ENCODE results near the gene SHISAL2B. TPM values are rescaled to one million over a fixed set of nuclear protein-coding genes. Genes with fewer than 3 reads are reported as not detected.

SHISAL2B gene
- total RNA-seq, 4 donors from 2014 or later = not detected

- H3K27me3 ChIP-seq = no peaks in the 10 kb centered on the region
- no peak for DNase-seq (ENCODE audit: low spot score in 2 of 2)
- TF ChIP-seq POLR2A (IDR thresholded peaks at IDR 0.05) (no peak), EP300 (IDR thresholded peaks at IDR 0.05) (no peak)
- TF ChIP-seq, protein P1, sequence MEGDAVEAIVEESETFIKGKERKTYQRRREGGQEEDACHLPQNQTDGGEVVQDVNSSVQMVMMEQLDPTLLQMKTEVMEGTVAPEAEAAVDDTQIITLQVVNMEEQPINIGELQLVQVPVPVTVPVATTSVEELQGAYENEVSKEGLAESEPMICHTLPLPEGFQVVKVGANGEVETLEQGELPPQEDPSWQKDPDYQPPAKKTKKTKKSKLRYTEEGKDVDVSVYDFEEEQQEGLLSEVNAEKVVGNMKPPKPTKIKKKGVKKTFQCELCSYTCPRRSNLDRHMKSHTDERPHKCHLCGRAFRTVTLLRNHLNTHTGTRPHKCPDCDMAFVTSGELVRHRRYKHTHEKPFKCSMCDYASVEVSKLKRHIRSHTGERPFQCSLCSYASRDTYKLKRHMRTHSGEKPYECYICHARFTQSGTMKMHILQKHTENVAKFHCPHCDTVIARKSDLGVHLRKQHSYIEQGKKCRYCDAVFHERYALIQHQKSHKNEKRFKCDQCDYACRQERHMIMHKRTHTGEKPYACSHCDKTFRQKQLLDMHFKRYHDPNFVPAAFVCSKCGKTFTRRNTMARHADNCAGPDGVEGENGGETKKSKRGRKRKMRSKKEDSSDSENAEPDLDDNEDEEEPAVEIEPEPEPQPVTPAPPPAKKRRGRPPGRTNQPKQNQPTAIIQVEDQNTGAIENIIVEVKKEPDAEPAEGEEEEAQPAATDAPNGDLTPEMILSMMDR (IDR thresholded peaks at IDR 0.05) = no peak
- H3K36me3 ChIP-seq = peaks cover 0 to 20% (median 0%) of the 10 kb centered on the region in 3 donors
- H3K27ac ChIP-seq = no peak overlapping the region
- 92 to 100% methylated on average over 1 of the region's 1 CpG for WGBS, 2 donors
- no peaks in the 10 kb centered on the region for H3K4me1 ChIP-seq
- H3K4me3 ChIP-seq = no peak overlapping the region
- no peaks in the 10 kb centered on the region for H3K9me3 ChIP-seq
Measured at GRCh38 chr5:64744914-64745313, 54.6 kb downstream of the SHISAL2B start.

- no peak for TF ChIP-seq POLR2A (IDR thresholded peaks at IDR 0.05)
- TF ChIP-seq EP300 (IDR thresholded peaks at IDR 0.05) = no peak
- TF ChIP-seq, protein P1 (IDR thresholded peaks at IDR 0.05) = no peak
- Histone ChIP-seq H3K9me3 (no peaks in the 10 kb centered on the region), H3K27me3 (no peaks in the 10 kb centered on the region), H3K4me1 (no peaks in the 10 kb centered on the region), H3K36me3 (peaks cover 0 to 12% (median 0%) of the 10 kb centered on the region in 3 donors), H3K27ac (no peak overlapping the region), H3K4me3 (no peak overlapping the region)
- WGBS, 2 donors = 84 to 94% methylated on average over 1 of the region's 1 CpG
- DNase-seq (ENCODE audit: low spot score in 2 of 2) = no peak
Measured at GRCh38 chr5:64746446-64746845, 56.1 kb downstream of the SHISAL2B start.

DNA sequence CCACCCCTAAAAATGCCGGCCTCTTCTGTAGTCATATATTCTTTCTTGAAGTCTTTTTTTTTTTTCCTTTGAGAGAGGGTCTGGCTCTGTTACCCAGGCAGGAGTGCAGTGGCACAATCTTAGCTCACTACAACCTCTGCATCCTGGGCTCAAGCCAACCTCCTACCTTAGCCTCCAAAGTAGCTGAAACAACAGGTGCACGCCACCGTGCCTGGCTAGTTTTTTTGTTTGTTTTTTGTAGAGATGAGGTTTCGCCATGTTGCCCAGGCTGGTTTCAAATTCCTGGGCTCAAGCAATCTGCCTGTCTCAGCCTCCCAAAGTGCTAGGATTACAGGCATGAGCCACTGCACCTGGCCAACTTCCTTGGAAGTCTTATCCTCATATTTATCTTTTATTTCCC lies 59.1 kb downstream of the SHISAL2B start:
- no peak overlapping the region for H3K27ac ChIP-seq
- DNase-seq (ENCODE audit: low spot score in 2 of 2) = no peak
- TF ChIP-seq, protein P1 (IDR thresholded peaks at IDR 0.05) = no peak
- no peak for TF ChIP-seq EP300 (IDR thresholded peaks at IDR 0.05)
- TF ChIP-seq POLR2A (IDR thresholded peaks at IDR 0.05) = no peak
- no peaks in the 10 kb centered on the region for H3K9me3 ChIP-seq
- WGBS, 2 donors = 95 to 96% methylated on average over 4 of the region's 4 CpGs
- H3K4me3 ChIP-seq = no peak overlapping the region
- H3K36me3 ChIP-seq = peaks cover 0 to 23% (median 0%) of the 10 kb centered on the region in 3 donors
- no peaks in the 10 kb centered on the region for H3K27me3 ChIP-seq
- no peaks in the 10 kb centered on the region for H3K4me1 ChIP-seq

DNA sequence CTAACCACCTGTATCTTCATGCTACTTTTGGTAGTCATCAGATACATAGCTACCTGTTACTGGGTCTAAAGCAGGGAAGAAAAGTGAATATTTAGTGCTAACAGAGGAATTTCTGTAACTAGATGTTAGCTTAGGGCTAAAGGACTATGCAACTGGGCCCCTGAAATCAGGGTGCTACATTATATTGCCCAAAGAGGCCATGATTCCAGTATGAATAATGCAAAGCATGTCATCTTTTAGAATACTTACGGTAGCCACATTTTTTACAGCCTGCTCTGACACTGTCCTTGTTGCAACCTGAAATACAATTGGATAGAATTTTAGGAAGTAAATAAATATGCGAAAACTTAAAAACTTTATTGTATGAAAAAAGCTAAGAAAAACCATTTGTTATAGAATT lies 63.8 kb downstream of the SHISAL2B start:
- TF ChIP-seq EP300 (IDR thresholded peaks at IDR 0.05) = no peak
- TF ChIP-seq, protein P1 (IDR thresholded peaks at IDR 0.05) = no peak
- no peak for TF ChIP-seq POLR2A (IDR thresholded peaks at IDR 0.05)
- H3K9me3 ChIP-seq = no peaks in the 10 kb centered on the region
- 94 to 96% methylated on average over 2 of the region's 2 CpGs for WGBS, 2 donors
- no peak overlapping the region for H3K4me3 ChIP-seq
- no peaks in the 10 kb centered on the region for H3K27me3 ChIP-seq
- DNase-seq (ENCODE audit: low spot score in 2 of 2) = no peak
- peaks cover 0 to 11% (median 0%) of the 10 kb centered on the region in 4 donors for H3K4me1 ChIP-seq
- peaks cover 0 to 20% (median 0%) of the 10 kb centered on the region in 3 donors for H3K36me3 ChIP-seq
- no peak overlapping the region for H3K27ac ChIP-seq

- Histone ChIP-seq H3K36me3 (peaks cover 0 to 19% (median 0%) of the 10 kb centered on the region in 3 donors), H3K27me3 (no peaks in the 10 kb centered on the region), H3K9me3 (no peaks in the 10 kb centered on the region), H3K4me1 (peaks cover 0 to 36% (median 0%) of the 10 kb centered on the region in 4 donors), H3K4me3 (no peak overlapping the region), H3K27ac (no peak overlapping the region)
- WGBS, 2 donors = 82 to 90% methylated on average over 3 of the region's 3 CpGs
- TF ChIP-seq, protein P1 (IDR thresholded peaks at IDR 0.05) = no peak
- TF ChIP-seq EP300 (IDR thresholded peaks at IDR 0.05) (no peak), POLR2A (IDR thresholded peaks at IDR 0.05) (no peak)
- DNase-seq (ENCODE audit: low spot score in 2 of 2) = no peak
Measured at GRCh38 chr5:64758901-64759300, 68.6 kb downstream of the SHISAL2B start.
